MM.1S (cell line): ENCODE measurements around the gene BCAS3.

ENCODE experiments used
- DNase-seq: peaks from one replicate; pipeline ENCODE4 v3.0.0-alpha.2; 2015
- H2AFZ ChIP-seq: fragments of 300-600 bp; sonication (generic); 2 replicates; pipeline ENCODE4 v1.6.0; 2016; ENCODE audit warnings: antibody characterized with exemption, low read length
- H3F3A ChIP-seq: fragments of 300-600 bp; sonication (generic); 2 replicates; pipeline ENCODE4 v1.6.1; 2016; ENCODE audit warnings: mild to moderate bottlenecking, antibody characterized with exemption, low read length, moderate library complexity, mixed read lengths; ENCODE audit not compliant: insufficient read depth
- H3K27ac ChIP-seq: fragments of 300-600 bp; sonication (generic); 2 replicates; pipeline ENCODE4 v1.5.1; 2016; ENCODE audit warnings: mild to moderate bottlenecking, low read length
- H3K27me3 ChIP-seq: fragments of 300-600 bp; sonication (generic); replicated peaks from 2 replicates; pipeline ENCODE4 v1.6.0; 2016; ENCODE audit warnings: low read length; ENCODE audit not compliant: insufficient read depth
- H3K36me3 ChIP-seq: fragments of 300-600 bp; sonication (generic); replicated peaks from 2 replicates; pipeline ENCODE4 v1.6.1; 2016; ENCODE audit warnings: mild to moderate bottlenecking, low read length, mixed read lengths; ENCODE audit not compliant: insufficient read depth
- H3K4me1 ChIP-seq: fragments of 300-600 bp; sonication (generic); 2 replicates; pipeline ENCODE4 v1.6.1; 2016; ENCODE audit warnings: low read length, mixed read lengths
- H3K4me2 ChIP-seq: fragments of 300-600 bp; sonication (generic); 2 replicates; pipeline ENCODE4 v1.6.0; 2016; ENCODE audit warnings: low read depth, low read length
- H3K4me3 ChIP-seq: fragments of 300-600 bp; sonication (generic); 2 replicates; pipeline ENCODE4 v1.5.1; 2016; ENCODE audit warnings: low read length, mixed read lengths
- H3K79me2 ChIP-seq: fragments of 300-600 bp; sonication (generic); 2 replicates; pipeline ENCODE4 v1.6.1; 2016; ENCODE audit warnings: mixed run types, low read length, mixed read lengths
- H3K9ac ChIP-seq: fragments of 300-600 bp; sonication (generic); 2 replicates; pipeline ENCODE4 v1.6.1; 2016; ENCODE audit warnings: low read length, mixed read lengths
- H3K9me2 ChIP-seq: fragments of 300-600 bp; sonication (generic); replicated peaks from 2 replicates; pipeline ENCODE4 v1.6.1; 2016; ENCODE audit warnings: mild to moderate bottlenecking, low read length, mixed read lengths; ENCODE audit not compliant: insufficient read depth
- H3K9me3 ChIP-seq: fragments of 300-600 bp; sonication (generic); replicated peaks from 2 replicates; pipeline ENCODE4 v1.6.1; 2016; ENCODE audit warnings: mild to moderate bottlenecking, low read length, mixed read lengths; ENCODE audit not compliant: insufficient read depth
- H4K20me1 ChIP-seq: fragments of 300-600 bp; sonication (generic); 2 replicates; pipeline ENCODE4 v1.6.1; 2016; ENCODE audit warnings: mild to moderate bottlenecking, low read length, moderate library complexity, mixed read lengths; ENCODE audit not compliant: insufficient read depth
- EZH2 ChIP-seq: fragments of 300-600 bp; sonication (generic); optimal IDR thresholded peaks from 2 replicates; pipeline ENCODE3; 2017; ENCODE audit warnings: low read depth, mild to moderate bottlenecking, antibody characterized with exemption, low read length, mixed read lengths
- EZH2phosphoT487 ChIP-seq: fragments of 300-600 bp; sonication (generic); IDR thresholded peaks from 2 replicates; pipeline ENCODE4 v1.6.1; 2018; ENCODE audit warnings: antibody characterized with exemption, low read length
- TF ChIP-seq, protein P1 (sequence below): fragments of 300-600 bp; sonication (generic); IDR thresholded peaks from 2 replicates; pipeline ENCODE4 v1.5.1; 2016; ENCODE audit warnings: antibody characterized with exemption, low read length, mixed read lengths

BCAS3 gene

DNA sequence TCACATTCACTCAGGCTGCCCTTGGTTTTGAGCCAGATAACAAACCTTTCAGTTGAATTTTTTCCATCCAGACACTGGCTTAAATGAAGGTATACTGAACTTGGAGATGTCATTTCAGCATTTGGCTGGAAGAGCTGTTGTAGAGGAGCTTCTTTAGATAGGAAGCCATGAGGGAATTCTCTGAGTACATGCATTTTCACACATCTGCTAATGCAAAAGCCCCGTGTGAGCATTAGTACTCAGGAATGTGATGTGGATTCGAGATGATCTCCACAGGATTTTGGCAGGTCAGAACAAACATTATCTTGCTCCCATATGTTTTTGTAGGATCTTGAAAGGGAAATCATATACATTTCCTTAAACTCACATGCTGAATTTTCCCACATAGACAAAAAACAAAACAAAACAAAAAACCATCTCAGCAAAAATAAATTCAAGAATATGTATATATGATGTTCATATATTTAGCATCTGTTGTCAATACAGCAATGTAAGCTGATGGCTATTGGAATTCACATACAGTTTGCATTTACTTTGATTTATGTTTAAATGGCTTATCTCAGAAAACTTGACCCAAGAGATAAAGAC lies 444.8 kb downstream of the BCAS3 start:
- H2AFZ ChIP-seq, result no peak overlapping the region
- no peak overlapping the region for H3K4me2 ChIP-seq
- TF ChIP-seq EZH2phosphoT487 (no peak), EZH2 (no peak)
- TF ChIP-seq, protein P1, sequence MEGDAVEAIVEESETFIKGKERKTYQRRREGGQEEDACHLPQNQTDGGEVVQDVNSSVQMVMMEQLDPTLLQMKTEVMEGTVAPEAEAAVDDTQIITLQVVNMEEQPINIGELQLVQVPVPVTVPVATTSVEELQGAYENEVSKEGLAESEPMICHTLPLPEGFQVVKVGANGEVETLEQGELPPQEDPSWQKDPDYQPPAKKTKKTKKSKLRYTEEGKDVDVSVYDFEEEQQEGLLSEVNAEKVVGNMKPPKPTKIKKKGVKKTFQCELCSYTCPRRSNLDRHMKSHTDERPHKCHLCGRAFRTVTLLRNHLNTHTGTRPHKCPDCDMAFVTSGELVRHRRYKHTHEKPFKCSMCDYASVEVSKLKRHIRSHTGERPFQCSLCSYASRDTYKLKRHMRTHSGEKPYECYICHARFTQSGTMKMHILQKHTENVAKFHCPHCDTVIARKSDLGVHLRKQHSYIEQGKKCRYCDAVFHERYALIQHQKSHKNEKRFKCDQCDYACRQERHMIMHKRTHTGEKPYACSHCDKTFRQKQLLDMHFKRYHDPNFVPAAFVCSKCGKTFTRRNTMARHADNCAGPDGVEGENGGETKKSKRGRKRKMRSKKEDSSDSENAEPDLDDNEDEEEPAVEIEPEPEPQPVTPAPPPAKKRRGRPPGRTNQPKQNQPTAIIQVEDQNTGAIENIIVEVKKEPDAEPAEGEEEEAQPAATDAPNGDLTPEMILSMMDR, result no peak
- no peaks in the 10 kb centered on the region for H3F3A ChIP-seq
- H3K4me3 ChIP-seq, result no peak overlapping the region
- no peaks in the 10 kb centered on the region for H3K4me1 ChIP-seq
- H3K27me3 ChIP-seq, result no peaks in the 10 kb centered on the region
- no peaks in the 10 kb centered on the region for H4K20me1 ChIP-seq
- H3K9me2 ChIP-seq, result no peaks in the 10 kb centered on the region
- H3K36me3 ChIP-seq, result no peaks in the 10 kb centered on the region
- no peak overlapping the region for H3K9ac ChIP-seq
- no peaks in the 10 kb centered on the region for H3K79me2 ChIP-seq
- no peak overlapping the region for H3K27ac ChIP-seq
- DNase-seq, result no peak
- no peaks in the 10 kb centered on the region for H3K9me3 ChIP-seq

DNA sequence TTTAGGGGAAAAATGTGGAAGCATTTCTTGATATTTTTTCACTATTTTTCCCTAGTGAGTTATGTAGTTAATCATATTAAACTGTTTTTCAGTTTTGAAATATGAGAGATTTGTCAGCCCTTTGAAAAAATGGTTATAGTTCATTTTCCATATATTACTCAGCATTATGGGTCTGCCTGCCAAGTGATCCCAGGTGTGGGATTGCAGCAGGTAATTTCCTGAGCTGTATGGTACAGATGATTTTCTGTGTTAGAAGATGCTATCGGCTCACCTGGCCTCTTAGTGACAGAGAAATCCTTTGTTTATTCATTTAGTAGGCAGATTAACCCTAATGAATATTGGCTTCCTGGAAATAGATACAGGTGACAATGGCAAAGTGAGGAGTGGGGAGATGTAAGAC lies 446.9 kb downstream of the BCAS3 start:
- Histone ChIP-seq H3K4me2 (no peak overlapping the region), H3K9ac (no peak overlapping the region), H3F3A (no peaks in the 10 kb centered on the region), H3K9me2 (no peaks in the 10 kb centered on the region), H3K27ac (no peak overlapping the region), H3K9me3 (no peaks in the 10 kb centered on the region), H3K4me1 (no peaks in the 10 kb centered on the region), H3K27me3 (no peaks in the 10 kb centered on the region), H3K4me3 (no peak overlapping the region), H3K79me2 (no peaks in the 10 kb centered on the region), H4K20me1 (no peaks in the 10 kb centered on the region), H3K36me3 (no peaks in the 10 kb centered on the region), H2AFZ (no peak overlapping the region)
- TF ChIP-seq EZH2 (no peak), EZH2phosphoT487 (no peak)
- TF ChIP-seq, protein P1, result no peak
- DNase-seq, result no peak

DNA sequence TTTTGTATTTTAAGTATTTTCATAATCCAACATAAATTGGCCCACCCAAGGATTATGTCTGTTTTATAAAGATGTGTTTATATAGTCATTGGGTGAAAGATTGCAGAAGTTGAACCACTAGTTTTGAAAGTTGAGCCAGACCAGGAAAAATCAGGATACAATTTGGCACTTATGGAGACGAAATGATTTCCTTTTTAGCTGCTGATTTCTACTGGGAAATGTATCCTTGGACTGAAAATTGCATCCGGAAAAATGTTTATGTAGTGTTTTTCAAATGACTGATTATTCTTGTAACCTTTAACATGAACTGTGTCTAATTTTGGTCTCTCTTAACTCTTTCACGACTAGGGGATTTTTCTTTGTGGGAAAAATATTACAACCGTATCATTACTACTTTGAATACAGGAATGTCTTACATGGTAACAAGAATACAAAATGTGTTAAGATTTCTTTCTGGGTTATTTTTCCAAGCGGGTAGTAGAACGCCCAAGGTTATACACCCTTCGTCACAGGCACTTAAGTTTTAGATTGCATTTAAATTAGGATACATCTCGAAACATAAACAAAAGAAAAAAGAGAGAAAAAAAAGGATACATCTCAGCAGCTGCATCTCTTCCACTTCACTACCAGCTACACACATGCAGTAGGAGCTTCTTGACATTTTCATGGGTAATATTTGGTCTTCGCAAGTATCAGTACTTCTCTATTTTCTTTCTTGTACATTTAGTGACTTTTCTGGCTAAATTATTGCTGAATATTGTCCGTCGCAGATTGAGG lies 449.0 kb downstream of the BCAS3 start:
- Histone ChIP-seq H3K4me1 (no peaks in the 10 kb centered on the region), H3K27me3 (no peaks in the 10 kb centered on the region), H4K20me1 (no peaks in the 10 kb centered on the region), H3K9me2 (no peaks in the 10 kb centered on the region), H3K4me3 (no peak overlapping the region), H3K36me3 (no peaks in the 10 kb centered on the region), H2AFZ (no peak overlapping the region), H3K79me2 (no peaks in the 10 kb centered on the region), H3F3A (no peaks in the 10 kb centered on the region), H3K4me2 (no peak overlapping the region), H3K9ac (no peak overlapping the region), H3K27ac (no peak overlapping the region), H3K9me3 (no peaks in the 10 kb centered on the region)
- no peak for DNase-seq
- TF ChIP-seq EZH2 (no peak), EZH2phosphoT487 (no peak)
- TF ChIP-seq, protein P1, result no peak
